ENCODE data around the gene CATSPER3. TPM values are rescaled to one million over a fixed set of nuclear protein-coding genes. Genes with fewer than 3 reads are reported as not detected.
A peak's percentile ranks its signal among the peaks of the same experiment; 100 is the strongest.

CATSPER3 gene
- total and polyA plus RNA-seq, 2 donors (not counting 1 experiment from before 2014, with no cell fraction given), result 0.12 to 0.17 TPM

GRCh38 chr5:135038205-135038812 is 70.6 kb downstream of the CATSPER3 start:
- Histone ChIP-seq H2AFZ (ENCODE audit: low read length) (no peak overlapping the region), H3K4me3 (replicated peaks in 1 of 4; ENCODE audit: control extremely low read depth in 1 of 4, insufficient read depth in 1 of 4, low read depth in 3 of 4, low read length in 4 of 4) (no peak overlapping the region), H3K36me3 (ENCODE audit: control insufficient read depth, insufficient read depth, low read length) (no peaks in the 10 kb centered on the region), H3K4me2 (ENCODE audit: extremely low read depth, insufficient read depth, low read length) (no peak overlapping the region), H3K9ac (ENCODE audit: insufficient read depth, low read length) (no peak overlapping the region), H3K79me2 (ENCODE audit: control insufficient read depth, insufficient read depth, low read length) (no peaks in the 10 kb centered on the region), H3K27me3 (ENCODE audit: control insufficient read depth, insufficient read depth, low read length) (peaks cover 73% of the 10 kb centered on the region), H3K9me3 (ENCODE audit: control insufficient read depth, insufficient read depth, low read depth, low read length) (no peaks in the 10 kb centered on the region), H4K20me1 (ENCODE audit: control insufficient read depth, extremely low read depth, insufficient read depth, low read length) (no peaks in the 10 kb centered on the region), H3K4me1 (ENCODE audit: control insufficient read depth, extremely low read depth, insufficient read depth, low read length) (no peaks in the 10 kb centered on the region), H3K27ac (ENCODE audit: insufficient read depth, low read length) (no peak overlapping the region)
- no peak for DNase-seq (ENCODE audit: low read depth in 2 of 2)
- peak; percentile 49 for TF ChIP-seq EZH2 (IDR thresholded peaks at IDR 0.05; ENCODE audit: low read length, missing control alignments)
- TF ChIP-seq, protein P1, sequence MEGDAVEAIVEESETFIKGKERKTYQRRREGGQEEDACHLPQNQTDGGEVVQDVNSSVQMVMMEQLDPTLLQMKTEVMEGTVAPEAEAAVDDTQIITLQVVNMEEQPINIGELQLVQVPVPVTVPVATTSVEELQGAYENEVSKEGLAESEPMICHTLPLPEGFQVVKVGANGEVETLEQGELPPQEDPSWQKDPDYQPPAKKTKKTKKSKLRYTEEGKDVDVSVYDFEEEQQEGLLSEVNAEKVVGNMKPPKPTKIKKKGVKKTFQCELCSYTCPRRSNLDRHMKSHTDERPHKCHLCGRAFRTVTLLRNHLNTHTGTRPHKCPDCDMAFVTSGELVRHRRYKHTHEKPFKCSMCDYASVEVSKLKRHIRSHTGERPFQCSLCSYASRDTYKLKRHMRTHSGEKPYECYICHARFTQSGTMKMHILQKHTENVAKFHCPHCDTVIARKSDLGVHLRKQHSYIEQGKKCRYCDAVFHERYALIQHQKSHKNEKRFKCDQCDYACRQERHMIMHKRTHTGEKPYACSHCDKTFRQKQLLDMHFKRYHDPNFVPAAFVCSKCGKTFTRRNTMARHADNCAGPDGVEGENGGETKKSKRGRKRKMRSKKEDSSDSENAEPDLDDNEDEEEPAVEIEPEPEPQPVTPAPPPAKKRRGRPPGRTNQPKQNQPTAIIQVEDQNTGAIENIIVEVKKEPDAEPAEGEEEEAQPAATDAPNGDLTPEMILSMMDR (conservative IDR thresholded peaks at IDR 0.05 in 1 of 2, IDR thresholded peaks at IDR 0.05 in 1 of 2; ENCODE audit: low read depth in 1 of 2, low read length in 2 of 2), result no peak

DNA sequence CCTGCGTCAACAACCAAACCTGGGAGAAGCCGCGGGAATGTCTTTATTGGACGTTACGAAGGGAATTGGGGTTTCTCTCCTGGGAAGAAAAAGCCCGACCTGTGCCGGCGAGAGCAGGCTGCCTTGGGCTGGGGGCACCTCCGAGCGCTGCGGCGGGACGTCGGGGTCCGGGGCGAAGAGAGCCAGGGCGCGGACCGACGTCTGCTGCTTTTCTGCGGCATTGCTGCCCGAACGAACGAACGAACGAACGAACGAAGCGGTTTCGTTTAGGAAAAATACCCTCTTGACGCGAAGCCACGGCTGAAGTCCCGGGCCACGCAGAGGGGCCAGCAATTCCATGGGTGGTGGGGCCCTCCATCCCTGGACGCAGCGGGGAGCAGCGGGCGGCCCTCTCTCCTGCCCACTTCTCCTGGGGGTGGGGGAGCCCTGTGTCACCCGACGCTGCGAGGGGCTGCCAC is 71.1 kb downstream of the CATSPER3 start:
- Histone ChIP-seq H3K36me3 (ENCODE audit: control insufficient read depth, insufficient read depth, low read length) (no peaks in the 10 kb centered on the region), H3K79me2 (ENCODE audit: control insufficient read depth, insufficient read depth, low read length) (no peaks in the 10 kb centered on the region), H4K20me1 (ENCODE audit: control insufficient read depth, extremely low read depth, insufficient read depth, low read length) (no peaks in the 10 kb centered on the region), H3K4me1 (ENCODE audit: control insufficient read depth, extremely low read depth, insufficient read depth, low read length) (no peaks in the 10 kb centered on the region), H3K27ac (ENCODE audit: insufficient read depth, low read length) (no peak overlapping the region), H3K9ac (ENCODE audit: insufficient read depth, low read length) (no peak overlapping the region), H3K9me3 (ENCODE audit: control insufficient read depth, insufficient read depth, low read depth, low read length) (no peaks in the 10 kb centered on the region), H2AFZ (ENCODE audit: low read length) (no peak overlapping the region), H3K4me2 (ENCODE audit: extremely low read depth, insufficient read depth, low read length) (peak overlapping the region; percentile 29), H3K4me3 (replicated peaks in 1 of 4; ENCODE audit: control extremely low read depth in 1 of 4, insufficient read depth in 1 of 4, low read depth in 3 of 4, low read length in 4 of 4) (no peak overlapping the region), H3K27me3 (ENCODE audit: control insufficient read depth, insufficient read depth, low read length) (peaks cover 77% of the 10 kb centered on the region)
- no peak for DNase-seq (ENCODE audit: low read depth in 2 of 2)
- TF ChIP-seq, protein P1 (conservative IDR thresholded peaks at IDR 0.05 in 1 of 2, IDR thresholded peaks at IDR 0.05 in 1 of 2; ENCODE audit: low read depth in 1 of 2, low read length in 2 of 2), result no peak
- TF ChIP-seq EZH2 (IDR thresholded peaks at IDR 0.05; ENCODE audit: low read length, missing control alignments), result no peak

GRCh38 chr5:135039271-135040033 is 71.7 kb downstream of the CATSPER3 start:
- Histone ChIP-seq H3K4me3 (replicated peaks in 1 of 4; ENCODE audit: control extremely low read depth in 1 of 4, insufficient read depth in 1 of 4, low read depth in 3 of 4, low read length in 4 of 4) (no peak overlapping the region), H2AFZ (ENCODE audit: low read length) (no peak overlapping the region), H3K27me3 (ENCODE audit: control insufficient read depth, insufficient read depth, low read length) (peaks cover 76% of the 10 kb centered on the region)

More at GRCh38 chr5:135039271-135040033, 71.7 kb downstream of the CATSPER3 start:
- H4K20me1 ChIP-seq (ENCODE audit: control insufficient read depth, extremely low read depth, insufficient read depth, low read length), result no peaks in the 10 kb centered on the region
- no peak overlapping the region for H3K9ac ChIP-seq (ENCODE audit: insufficient read depth, low read length)
- no peaks in the 10 kb centered on the region for H3K9me3 ChIP-seq (ENCODE audit: control insufficient read depth, insufficient read depth, low read depth, low read length)
- no peak overlapping the region for H3K27ac ChIP-seq (ENCODE audit: insufficient read depth, low read length)
- no peaks in the 10 kb centered on the region for H3K4me1 ChIP-seq (ENCODE audit: control insufficient read depth, extremely low read depth, insufficient read depth, low read length)
- H3K4me2 ChIP-seq (ENCODE audit: extremely low read depth, insufficient read depth, low read length), result peak overlapping the region; percentile 9
- H3K36me3 ChIP-seq (ENCODE audit: control insufficient read depth, insufficient read depth, low read length), result no peaks in the 10 kb centered on the region
- TF ChIP-seq EZH2 (IDR thresholded peaks at IDR 0.05; ENCODE audit: low read length, missing control alignments), result peak; percentile 76
- TF ChIP-seq, protein P1 (conservative IDR thresholded peaks at IDR 0.05 in 1 of 2, IDR thresholded peaks at IDR 0.05 in 1 of 2; ENCODE audit: low read depth in 1 of 2, low read length in 2 of 2), result no peak
- DNase-seq (ENCODE audit: low read depth in 2 of 2), result no peak
- no peaks in the 10 kb centered on the region for H3K79me2 ChIP-seq (ENCODE audit: control insufficient read depth, insufficient read depth, low read length)

Data from fibroblast of lung (primary cell).